Esophagus muscularis mucosa (tissue), 4 donors: ENCODE results near the gene G2E3. TPM values are rescaled to one million over a fixed set of nuclear protein-coding genes. Genes with fewer than 3 reads are reported as not detected.

Experiments used
- DNase-seq: peaks from one replicate; pipeline ENCODE4 v3.0.0-alpha.2; 2017; ENCODE audit errors: extremely low spot score
- H3K27ac ChIP-seq, 4 donors: fragments of 200-600 bp; sonication (generic); replicated peaks in 1 of 4; 1 replicate in 3 of 4; 2 replicates in 1 of 4; pipeline ENCODE4 v1.5.1; 2016 to 2019; ENCODE audit warnings: mild to moderate bottlenecking in 1 of 4
- H3K27me3 ChIP-seq, 4 donors: fragments of 200-600 bp; sonication (generic); one replicate each; pipeline versions ENCODE4 v1.5.1 to v1.6.0; 2016 to 2019
- H3K36me3 ChIP-seq, 4 donors: fragments of 200-600 bp; sonication (generic); one replicate each; pipeline ENCODE4 v1.5.1; 2016 to 2019
- H3K4me1 ChIP-seq, 4 donors: fragments of 200-600 bp; sonication (generic); one replicate each; pipeline ENCODE4 v1.5.1; 2016 to 2019
- H3K4me3 ChIP-seq, 4 donors: fragments of 200-600 bp; sonication (generic); 1 replicate in 2 of 4; 2 replicates in 2 of 4; pipeline ENCODE4 v1.5.1; 2016 to 2019; ENCODE audit warnings: mild to moderate bottlenecking in 4 of 4, moderate library complexity in 1 of 4
- H3K9me3 ChIP-seq, 4 donors: fragments of 200-600 bp; sonication (generic); 1 replicate in 3 of 4; 2 replicates in 1 of 4; pipeline ENCODE4 v1.5.1; 2016 to 2019
- CTCF ChIP-seq, 3 experiments: fragments of 200-600 bp in 2 of 3; fragments of 450-650 bp in 1 of 3; sonication (generic) in 2 of 3; IDR thresholded peaks; one replicate each; pipeline ENCODE4 v1.5.1; 2017 to 2019; ENCODE audit warnings: antibody characterized with exemption in 3 of 3, mild to moderate bottlenecking in 2 of 3, moderate library complexity in 1 of 3
- EP300 ChIP-seq: sonication (generic); formaldehyde crosslinking; IDR thresholded peaks from one replicate; pipeline ENCODE4 v1.6.1; 2017; ENCODE audit warnings: antibody characterized with exemption
- POLR2A ChIP-seq: fragments of 450-650 bp; IDR thresholded peaks from one replicate; pipeline ENCODE4 v1.6.1; 2017; ENCODE audit warnings: antibody characterized with exemption, moderate library complexity, mild to moderate bottlenecking, low read depth
- POLR2AphosphoS5 ChIP-seq, 2 donors: sonication (generic); formaldehyde crosslinking; IDR thresholded peaks; one replicate each; pipeline ENCODE4 v1.6.1; 2017; ENCODE audit warnings: antibody characterized with exemption in 2 of 2
- WGBS: methylation state at CpG from one replicate; pipeline ENCODE4 v1.1.5; 2018; 5-methylcytosine and 5-hydroxymethylcytosine counted together
- intact Hi-C: fragments of 100-400 bp; cut with DNase I; formaldehyde crosslinking; loops from one replicate; pipeline ENCODE4 v1.15.1; 2023
- total RNA-seq, 4 donors: library from RNA; depleted of rRNA; stranded (reverse); fragments of >200 nt; gene quantifications; one replicate each; pipeline versions ENCODE4 v1.1.0 to v1.2.1, GENCODE V29; 2016

G2E3 gene
- total RNA-seq, 4 donors from 2014 or later, result 6.7 to 10.0 (median 8.9) TPM

- H3K4me1 ChIP-seq, result peaks cover 6 to 24% (median 22%) of the 10 kb centered on the region in 4 donors
- no peak for DNase-seq
- 80% methylated on average over 1 of the region's 1 CpG for WGBS
- H3K4me3 ChIP-seq, result peak overlapping the region in 1 of 4 donors; percentile 72
- H3K27me3 ChIP-seq, result no peaks in the 10 kb centered on the region
- H3K36me3 ChIP-seq, result no peaks in the 10 kb centered on the region
- H3K9me3 ChIP-seq, result no peaks in the 10 kb centered on the region
- no peak overlapping the region for H3K27ac ChIP-seq
- TF ChIP-seq POLR2AphosphoS5 (IDR thresholded peaks at IDR 0.05) (no peak), CTCF (IDR thresholded peaks at IDR 0.05) (no peak), POLR2A (no peak), EP300 (no peak)
- intact Hi-C loops, result no loop called here
These were observed 1.6 kb downstream of the G2E3 start for GRCh38 chr14:30560581-30560980.

- 100% methylated on average over 2 of the region's 2 CpGs for WGBS
- TF ChIP-seq CTCF (IDR thresholded peaks at IDR 0.05), result no peak
- no peak for TF ChIP-seq EP300
- TF ChIP-seq POLR2A, result no peak
- TF ChIP-seq POLR2AphosphoS5 (IDR thresholded peaks at IDR 0.05), result no peak
These were observed 5.4 kb downstream of the G2E3 start for GRCh38 chr14:30564235-30564867.

GRCh38 chr14:30564868-30565248, 5.9 kb downstream of the G2E3 start:
- DNase-seq, result no peak
- Histone ChIP-seq H3K9me3 (no peaks in the 10 kb centered on the region), H3K4me1 (peaks cover 6 to 20% (median 14%) of the 10 kb centered on the region in 4 donors), H3K27ac (no peak overlapping the region), H3K27me3 (no peaks in the 10 kb centered on the region), H3K36me3 (no peaks in the 10 kb centered on the region), H3K4me3 (no peak overlapping the region)
- intact Hi-C loops, result no loop called here
- TF ChIP-seq POLR2A (no peak), CTCF (IDR thresholded peaks at IDR 0.05) (no peak), EP300 (no peak), POLR2AphosphoS5 (IDR thresholded peaks at IDR 0.05) (no peak)

More at GRCh38 chr14:30564235-30564867, 5.4 kb downstream of the G2E3 start:
- intact Hi-C loops, result no loop called here
- Histone ChIP-seq H3K36me3 (no peaks in the 10 kb centered on the region), H3K4me3 (no peak overlapping the region), H3K9me3 (no peaks in the 10 kb centered on the region), H3K4me1 (peaks cover 6 to 19% (median 16%) of the 10 kb centered on the region in 4 donors), H3K27me3 (no peaks in the 10 kb centered on the region), H3K27ac (no peak overlapping the region)
- no peak for DNase-seq

GRCh38 chr14:30569216-30569902, 10.4 kb downstream of the G2E3 start:
- no peak overlapping the region for H3K4me3 ChIP-seq
- peaks cover 0 to 15% (median 2%) of the 10 kb centered on the region in 4 donors for H3K4me1 ChIP-seq
- TF ChIP-seq POLR2A, result no peak
- TF ChIP-seq EP300, result no peak
- TF ChIP-seq POLR2AphosphoS5 (IDR thresholded peaks at IDR 0.05), result no peak
- TF ChIP-seq CTCF (IDR thresholded peaks at IDR 0.05), result no peak
- H3K36me3 ChIP-seq, result no peaks in the 10 kb centered on the region
- H3K27me3 ChIP-seq, result no peaks in the 10 kb centered on the region
- DNase-seq, result no peak
- WGBS, result 72% methylated on average over 2 of the region's 2 CpGs
- H3K27ac ChIP-seq, result no peak overlapping the region
- H3K9me3 ChIP-seq, result no peaks in the 10 kb centered on the region
- intact Hi-C loops, result no loop called here
